Liver (tissue), 9 donors: Measurements from ENCODE around the gene CBFA2T2. TPM values are rescaled to one million over a fixed set of nuclear protein-coding genes. Genes with fewer than 3 reads are reported as not detected.
A peak's percentile ranks its signal among the peaks of the same experiment; 100 is the strongest.

ENCODE experiments used
- DNase-seq: peaks from one replicate; pipeline ENCODE4 v3.0.0-alpha.2; 2017; ENCODE audit warnings: low spot score
- H3K27ac ChIP-seq, 2 donors: one replicate each; pipeline ENCODE4 v1.7.0; 2013; ENCODE audit warnings: inconsistent platforms in 2 of 2, low read length in 2 of 2, control low read depth in 1 of 2, low read depth in 1 of 2, mild to moderate bottlenecking in 1 of 2
- H3K27me3 ChIP-seq, 4 donors: one replicate each; pipeline versions ENCODE4 v1.6.1 to v1.7.0; 2013; ENCODE audit warnings: low read length in 3 of 4, inconsistent platforms in 1 of 4, mild to moderate bottlenecking in 1 of 4, moderate library complexity in 1 of 4; ENCODE audit not compliant: control insufficient read depth in 4 of 4, insufficient read depth in 4 of 4
- H3K36me3 ChIP-seq, 4 donors: one replicate each; pipeline versions ENCODE4 v1.6.1 to v1.7.0; 2013; ENCODE audit warnings: low read length in 3 of 4, mild to moderate bottlenecking in 3 of 4, low read depth in 1 of 4, moderate library complexity in 1 of 4; ENCODE audit not compliant: control insufficient read depth in 4 of 4, insufficient read depth in 3 of 4
- H3K4me1 ChIP-seq, 4 donors: one replicate each; pipeline versions ENCODE4 v1.6.1 to v1.7.0; 2013; ENCODE audit warnings: low read length in 3 of 4, mild to moderate bottlenecking in 3 of 4, moderate library complexity in 1 of 4; ENCODE audit not compliant: control insufficient read depth in 4 of 4, insufficient read depth in 4 of 4
- H3K4me3 ChIP-seq, 3 donors: one replicate each; pipeline versions ENCODE4 v1.6.1 to v1.7.0; 2013; ENCODE audit warnings: low read length in 3 of 3, control low read depth in 1 of 3, low read depth in 1 of 3, mild to moderate bottlenecking in 1 of 3
- H3K9ac ChIP-seq, 2 donors: one replicate each; pipeline ENCODE4 v1.7.0; 2013; ENCODE audit warnings: low read length in 2 of 2, mild to moderate bottlenecking in 2 of 2, moderate library complexity in 2 of 2, control low read depth in 1 of 2, low read depth in 1 of 2
- H3K9me3 ChIP-seq, 4 donors: one replicate each; pipeline versions ENCODE4 v1.6.1 to v1.7.0; 2013; ENCODE audit warnings: low read length in 3 of 4; ENCODE audit not compliant: control insufficient read depth in 4 of 4
- ATF3 ChIP-seq: IDR thresholded peaks from 2 replicates; pipeline ENCODE4 v1.6.1; 2016; ENCODE audit warnings: antibody characterized with exemption
- CTCF ChIP-seq: fragments of 150-350 bp; IDR thresholded peaks from 2 replicates; pipeline ENCODE4 v1.5.1; 2017; ENCODE audit warnings: improper control_type of control experiment, low read depth, low read length; ENCODE audit not compliant: missing input control
- EGR1 ChIP-seq, 2 donors: IDR thresholded peaks; 2 replicates each; pipeline ENCODE4 v1.6.1; 2016 to 2018; ENCODE audit warnings: antibody characterized with exemption in 2 of 2, low read depth in 2 of 2
- FOXA1 ChIP-seq: IDR thresholded peaks from 2 replicates; pipeline ENCODE4 v1.6.1; 2016; ENCODE audit warnings: antibody characterized with exemption
- FOXA2 ChIP-seq: IDR thresholded peaks from 2 replicates; pipeline ENCODE4 v1.6.1; 2016; ENCODE audit warnings: antibody characterized with exemption
- GABPA ChIP-seq, 2 donors: IDR thresholded peaks in 1 of 2; conservative IDR thresholded peaks in 1 of 2; 2 replicates each; pipeline ENCODE4 v1.6.1; 2016; ENCODE audit warnings: antibody characterized with exemption in 2 of 2, mild to moderate bottlenecking in 1 of 2, moderate library complexity in 1 of 2
- HNF4A ChIP-seq, 2 donors: conservative IDR thresholded peaks; 2 replicates each; pipeline ENCODE4 v1.6.1; 2016; ENCODE audit warnings: antibody characterized with exemption in 2 of 2, mild to moderate bottlenecking in 2 of 2
- HNF4G ChIP-seq: IDR thresholded peaks from 2 replicates; pipeline ENCODE4 v1.6.1; 2016; ENCODE audit warnings: antibody characterized with exemption
- JUND ChIP-seq, 2 donors: IDR thresholded peaks; 2 replicates each; pipeline ENCODE4 v1.6.1; 2016; ENCODE audit warnings: antibody characterized with exemption in 2 of 2
- MAX ChIP-seq: IDR thresholded peaks from 2 replicates; pipeline ENCODE4 v1.6.1; 2016; ENCODE audit warnings: antibody characterized with exemption
- NR2F2 ChIP-seq: IDR thresholded peaks from 2 replicates; pipeline ENCODE4 v1.6.1; 2016; ENCODE audit warnings: antibody characterized with exemption
- RAD21 ChIP-seq, 2 donors: IDR thresholded peaks; 2 replicates each; pipeline ENCODE4 v1.6.1; 2016; ENCODE audit warnings: antibody characterized with exemption in 2 of 2, mild to moderate bottlenecking in 2 of 2
- REST ChIP-seq: IDR thresholded peaks from 2 replicates; pipeline ENCODE4 v1.6.1; 2016; ENCODE audit warnings: antibody characterized with exemption, mild to moderate bottlenecking
- RXRA ChIP-seq, 2 donors: IDR thresholded peaks; 2 replicates each; pipeline ENCODE4 v1.6.1; 2017 to 2018; ENCODE audit warnings: antibody characterized with exemption in 2 of 2, mild to moderate bottlenecking in 1 of 2
- SP1 ChIP-seq: IDR thresholded peaks from 2 replicates; pipeline ENCODE4 v1.6.1; 2018; ENCODE audit warnings: antibody characterized with exemption, mild to moderate bottlenecking
- TAF1 ChIP-seq: conservative IDR thresholded peaks from 2 replicates; pipeline ENCODE4 v1.6.1; 2016; ENCODE audit warnings: antibody characterized with exemption, mild to moderate bottlenecking
- YY1 ChIP-seq: IDR thresholded peaks from 2 replicates; pipeline ENCODE4 v1.6.1; 2016; ENCODE audit warnings: antibody characterized with exemption, mild to moderate bottlenecking
- WGBS: extraction: QIAGEN DNeasy Blood & Tissue Kit; methylation state at CpG from one replicate; pipeline ENCODE4 v1.1.7; 2013; 5-methylcytosine and 5-hydroxymethylcytosine counted together
- polyA plus RNA-seq, 2 donors: library from polyadenylated mRNA; stranded (reverse) in 1 of 2; unstranded in 1 of 2; fragments of 200-250 nt in 1 of 2; fragments of >200 nt in 1 of 2; fragmentation: Nextera tagmentation in 1 of 2; extraction: Ambion mirVana in 1 of 2; gene quantifications; one replicate each; pipeline versions ENCODE4 v1.2.1 to v1.2.3, GENCODE V29; 2013 to 2015
- total RNA-seq, 2 donors: library from RNA; depleted of rRNA; stranded (reverse); fragments of >200 nt; gene quantifications; one replicate each; pipeline ENCODE4 v1.2.3, GENCODE V29; 2014
- donor health status: healthy.
- donor health status: healthy.
- donor health status: healthy.
- donor health status: healthy.
- donor health status: healthy.

Gene CBFA2T2
- total and polyA plus RNA-seq, 4 donors: 2.0 to 5.5 (median 5.3) TPM

DNA sequence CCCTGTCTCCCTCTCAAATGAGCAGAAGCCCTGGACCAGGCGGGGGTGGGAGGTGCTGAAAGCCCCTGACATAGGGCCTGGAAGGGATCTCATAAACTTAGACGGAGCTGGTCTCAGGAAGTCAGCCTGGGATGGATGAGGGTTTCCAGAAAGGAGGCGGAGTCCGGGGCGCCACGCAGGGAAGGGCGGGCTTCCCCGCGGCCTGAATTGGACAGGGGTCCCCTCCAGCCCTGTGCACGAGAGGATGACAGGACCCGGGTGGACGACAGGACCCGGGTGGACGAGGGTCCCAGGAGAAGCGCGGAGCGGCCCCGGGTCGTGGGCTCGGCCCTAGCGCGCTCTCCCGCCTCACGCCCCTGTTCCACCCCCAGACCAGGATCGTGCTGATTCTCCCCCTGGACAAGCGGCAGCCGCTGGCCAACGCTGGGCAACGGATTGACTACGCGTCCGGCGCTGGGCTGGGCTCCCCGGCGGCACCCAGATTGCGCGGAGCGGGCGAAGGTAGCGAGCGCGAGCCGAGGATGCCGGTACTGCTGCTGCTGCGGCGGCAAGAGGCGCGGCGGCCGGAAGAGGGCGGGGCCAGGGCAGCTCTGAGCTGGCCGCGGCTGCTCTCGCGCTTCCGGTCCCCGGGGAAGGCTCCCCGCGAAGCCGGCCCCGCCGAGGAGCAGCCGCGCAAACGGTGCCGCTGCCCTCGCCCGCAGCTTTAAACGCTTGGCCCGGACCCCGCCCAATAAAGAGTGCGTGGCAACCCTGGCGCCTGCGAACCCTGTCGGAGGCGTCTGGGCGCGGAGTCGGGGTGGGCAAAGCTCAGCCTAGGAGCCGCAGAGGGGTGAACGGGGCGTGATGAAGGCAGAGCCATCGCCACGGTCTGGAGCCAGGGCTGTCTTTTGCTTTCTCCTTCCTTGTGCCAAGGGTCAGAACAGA is 173.5 kb downstream of the CBFA2T2 start:
- Histone ChIP-seq H3K27ac (peak overlapping the region; percentile 81 to 82), H3K27me3 (no peaks in the 10 kb centered on the region), H3K9ac (peak overlapping the region; percentile 14 to 47), H3K9me3 (no peaks in the 10 kb centered on the region), H3K36me3 (peaks cover 0 to 2% (median under 1%) of the 10 kb centered on the region in 4 donors), H3K4me3 (peak overlapping the region; percentile 56 to 74 (median 58)), H3K4me1 (peaks cover 3 to 43% (median 20%) of the 10 kb centered on the region in 4 donors)
- TF ChIP-seq RAD21 (IDR thresholded peaks at IDR 0.05): no peak
- TF ChIP-seq RXRA (IDR thresholded peaks at IDR 0.05): no peak
- TF ChIP-seq GABPA (IDR thresholded peaks at IDR 0.05 in 1 of 2, conservative IDR thresholded peaks at IDR 0.05 in 1 of 2): peak; percentile 63 to 86
- TF ChIP-seq YY1: no peak
- TF ChIP-seq TAF1: no peak
- TF ChIP-seq SP1: peak; percentile 20
- no peak for TF ChIP-seq JUND (IDR thresholded peaks at IDR 0.05)
- peak; percentile 24 for TF ChIP-seq REST
- TF ChIP-seq HNF4A (conservative IDR thresholded peaks at IDR 0.05): no peak
- TF ChIP-seq HNF4G: no peak
- no peak for TF ChIP-seq FOXA2
- no peak for TF ChIP-seq NR2F2
- no peak for TF ChIP-seq CTCF
- no peak for TF ChIP-seq MAX
- TF ChIP-seq EGR1 (IDR thresholded peaks at IDR 0.05; ENCODE audit: low read depth in 2 of 2): no peak
- TF ChIP-seq ATF3: no peak
- no peak for TF ChIP-seq FOXA1
- 1% methylated on average over 84 of the region's 84 CpGs for WGBS
- DNase-seq: peak; percentile 83
